ENCODE results near the gene ALPI.
A peak's percentile ranks its signal among the peaks of the same experiment; 100 is the strongest.

- TF ChIP-seq CTCF (IDR thresholded peaks at IDR 0.05) = peak in 1 of 6 experiments; percentile 39
- no peak for TF ChIP-seq POLR2A (IDR thresholded peaks at IDR 0.05)
These were observed 16.2 kb upstream of the ALPI start for GRCh38 chr2:232439758-232440135.

All from esophagus squamous epithelium (tissue), 4 donors.